HepG2 (cell line): ENCODE measurements around the gene AKAP7.

Experiments
- ARNTL ChIP-seq: sonication (generic); formaldehyde crosslinking; IDR thresholded peaks from 2 replicates; pipeline ENCODE4 v1.4.0; 2020; ENCODE audit warnings: mild to moderate bottlenecking, missing genetic modification reagents
- CBX5 ChIP-seq: sonication (generic); formaldehyde crosslinking; IDR thresholded peaks from 2 replicates; pipeline ENCODE4 v1.4.0; 2020; ENCODE audit warnings: missing genetic modification reagents, borderline replicate concordance
- HDAC6 ChIP-seq: fragments of 200-600 bp; sonication (generic); IDR thresholded peaks from 2 replicates; pipeline ENCODE4 v1.7.0; 2017; ENCODE audit warnings: mild to moderate bottlenecking, antibody characterized with exemption, low read length, low read depth
- POLR2A ChIP-seq, 2 experiments: IDR thresholded peaks; 2 replicates each; pipeline ENCODE4 v1.6.1; 2011; ENCODE audit warnings: low read depth in 2 of 2, low read length in 2 of 2, mild to moderate bottlenecking in 1 of 2, moderate library complexity in 1 of 2; ENCODE audit not compliant: insufficient read depth in 1 of 2
- RAD21 ChIP-seq: fragments of 450-650 bp; formaldehyde crosslinking; IDR thresholded peaks from 2 replicates; pipeline ENCODE4 v1.5.0; 2020; ENCODE audit warnings: mild to moderate bottlenecking
- RXRA ChIP-seq: sonication (generic); formaldehyde crosslinking; IDR thresholded peaks from 2 replicates; pipeline ENCODE4 v1.5.1; 2020; ENCODE audit warnings: missing genetic modification reagents
- SIN3A ChIP-seq: IDR thresholded peaks from 2 replicates; pipeline ENCODE4 v1.6.1; 2011; ENCODE audit warnings: low read depth, mild to moderate bottlenecking, control low read depth, low read length, borderline replicate concordance
- TF ChIP-seq, protein P1 (sequence below): sonication (generic); formaldehyde crosslinking; IDR thresholded peaks from 2 replicates; pipeline ENCODE4 v1.9.0; 2021; ENCODE audit warnings: missing genetic modification reagents, borderline replicate concordance

DNA sequence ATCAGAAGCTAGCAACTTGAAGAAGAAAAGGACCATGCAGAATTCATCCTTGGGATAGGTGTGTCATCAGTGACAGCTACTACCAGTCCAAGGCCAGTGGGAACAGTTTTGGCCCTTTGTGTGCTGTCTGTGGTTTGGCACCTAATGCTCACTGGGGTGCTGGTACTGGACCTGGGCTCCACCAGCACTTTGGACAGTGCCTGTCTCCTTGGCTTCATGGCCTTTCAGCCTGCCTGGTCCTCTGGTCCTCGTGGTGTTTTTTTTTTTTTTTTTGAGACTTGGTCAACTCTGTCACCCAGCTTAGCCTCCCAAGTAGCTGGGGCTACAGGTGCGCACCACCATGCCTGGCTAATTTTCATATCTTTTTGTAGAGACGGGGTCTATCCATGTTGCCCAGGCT, 56.3 kb downstream of the AKAP7 start:
- no peak for TF ChIP-seq RAD21 (CRISPR knock-in tag)
- TF ChIP-seq ARNTL (CRISPR knock-in tag): no peak
- TF ChIP-seq RXRA (CRISPR knock-in tag): no peak
- no peak for TF ChIP-seq HDAC6
- TF ChIP-seq POLR2A (IDR thresholded peaks at IDR 0.05; ENCODE audit: insufficient read depth in 1 of 2, low read depth in 2 of 2, low read length in 2 of 2): no peak
- TF ChIP-seq SIN3A: no peak
- TF ChIP-seq CBX5 (CRISPR knock-in tag): no peak
- TF ChIP-seq, protein P1, sequence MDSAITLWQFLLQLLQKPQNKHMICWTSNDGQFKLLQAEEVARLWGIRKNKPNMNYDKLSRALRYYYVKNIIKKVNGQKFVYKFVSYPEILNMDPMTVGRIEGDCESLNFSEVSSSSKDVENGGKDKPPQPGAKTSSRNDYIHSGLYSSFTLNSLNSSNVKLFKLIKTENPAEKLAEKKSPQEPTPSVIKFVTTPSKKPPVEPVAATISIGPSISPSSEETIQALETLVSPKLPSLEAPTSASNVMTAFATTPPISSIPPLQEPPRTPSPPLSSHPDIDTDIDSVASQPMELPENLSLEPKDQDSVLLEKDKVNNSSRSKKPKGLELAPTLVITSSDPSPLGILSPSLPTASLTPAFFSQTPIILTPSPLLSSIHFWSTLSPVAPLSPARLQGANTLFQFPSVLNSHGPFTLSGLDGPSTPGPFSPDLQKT: no peak
